GM12874 (cell line): ENCODE results near the gene GNB3.

ENCODE experiments used
- CTCF ChIP-seq: IDR thresholded peaks from 2 replicates; pipeline ENCODE4 v1.5.1; 2011; ENCODE audit warnings: low read depth, mild to moderate bottlenecking, control low read depth, low read length, moderate library complexity; ENCODE audit not compliant: insufficient read depth

GNB3 gene

GRCh38 chr12:6842075-6842474 lies 1.4 kb downstream of the GNB3 start:
- TF ChIP-seq CTCF: no peak

- no peak for TF ChIP-seq CTCF
Observed at GRCh38 chr12:6843118-6843902, 2.6 kb downstream of the GNB3 start.

- TF ChIP-seq CTCF: no peak
Observed at GRCh38 chr12:6845395-6845794, 4.7 kb downstream of the GNB3 start.

- no peak for TF ChIP-seq CTCF
Observed at GRCh38 chr12:6846316-6846869, 5.7 kb downstream of the GNB3 start.

GRCh38 chr12:6847676-6848075 lies 7.0 kb downstream of the GNB3 start:
- TF ChIP-seq CTCF: no peak

- TF ChIP-seq CTCF: no peak
Observed at GRCh38 chr12:6849427-6849826, 8.7 kb downstream of the GNB3 start.

GRCh38 chr12:6849976-6850560 lies 9.3 kb downstream of the GNB3 start:
- no peak for TF ChIP-seq CTCF
